H9 (cell line): ENCODE data around the gene IL1RAPL2. TPM values are rescaled to one million over a fixed set of nuclear protein-coding genes. Genes with fewer than 3 reads are reported as not detected.

Experiments used
- DNase-seq: peaks from one replicate; pipeline ENCODE4 v3.0.0-alpha.2; 2017
- H2AFZ ChIP-seq: one replicate; pipeline ENCODE4 v1.6.1; 2013; ENCODE audit warnings: mild to moderate bottlenecking, low read length, control low read depth, moderate library complexity
- H2AK5ac ChIP-seq: 2 replicates; pipeline ENCODE4 v1.6.1; 2013; ENCODE audit warnings: low read length, control low read depth, mixed read lengths; ENCODE audit not compliant: insufficient read length
- H2BK120ac ChIP-seq: one replicate; pipeline ENCODE4 v1.6.1; 2013; ENCODE audit warnings: low read depth, mild to moderate bottlenecking, low read length, control low read depth, inconsistent platforms; ENCODE audit not compliant: poor library complexity, severe bottlenecking
- H2BK12ac ChIP-seq: 2 replicates; pipeline ENCODE4 v1.6.1; 2013; ENCODE audit warnings: low read length, control low read depth, mixed read lengths, low read depth; ENCODE audit not compliant: insufficient read length
- H2BK15ac ChIP-seq: 2 replicates; pipeline ENCODE4 v1.6.1; 2013; ENCODE audit warnings: low read depth, low read length, control low read depth
- H2BK20ac ChIP-seq: one replicate; pipeline ENCODE4 v1.6.1; 2013; ENCODE audit warnings: low read depth, mild to moderate bottlenecking, low read length, control low read depth, inconsistent platforms; ENCODE audit not compliant: poor library complexity, severe bottlenecking
- H2BK5ac ChIP-seq: 2 replicates; pipeline ENCODE4 v1.6.1; 2013; ENCODE audit warnings: low read length, control low read depth, mixed read lengths; ENCODE audit not compliant: insufficient read length
- H3K14ac ChIP-seq: 2 replicates; pipeline ENCODE4 v1.6.1; 2013; ENCODE audit warnings: low read length, control low read depth; ENCODE audit not compliant: insufficient read depth
- H3K18ac ChIP-seq: 2 replicates; pipeline ENCODE4 v1.6.1; 2013; ENCODE audit warnings: low read depth, mild to moderate bottlenecking, mixed read lengths, low read length, control low read depth; ENCODE audit not compliant: insufficient read length
- H3K23ac ChIP-seq: 2 replicates; pipeline ENCODE4 v1.6.1; 2013; ENCODE audit warnings: low read length, control low read depth, mixed read lengths, low read depth; ENCODE audit not compliant: insufficient read length
- H3K23me2 ChIP-seq: 2 replicates; pipeline ENCODE4 v1.6.1; 2013; ENCODE audit warnings: low read depth, mild to moderate bottlenecking, mixed read lengths, low read length, control low read depth; ENCODE audit not compliant: insufficient read length, poor library complexity, severe bottlenecking
- H3K27ac ChIP-seq: 2 replicates; pipeline ENCODE4 v1.5.1; 2013; ENCODE audit warnings: low read length, control low read depth, mixed read lengths, low read depth; ENCODE audit not compliant: insufficient read length
- H3K27me3 ChIP-seq: 2 replicates; pipeline ENCODE4 v1.6.1; 2013; ENCODE audit warnings: low read length, control low read depth, inconsistent platforms; ENCODE audit not compliant: insufficient read depth
- H3K4ac ChIP-seq: 2 replicates; pipeline ENCODE4 v1.6.1; 2013; ENCODE audit warnings: low read depth, mild to moderate bottlenecking, control low read depth, inconsistent platforms, low read length, moderate library complexity
- H3K4me1 ChIP-seq: 2 replicates; pipeline ENCODE4 v1.6.1; 2013; ENCODE audit warnings: low read length, control low read depth, inconsistent platforms; ENCODE audit not compliant: insufficient read depth
- H3K4me2 ChIP-seq: 2 replicates; pipeline ENCODE4 v1.6.1; 2013; ENCODE audit warnings: low read length, control low read depth, mixed read lengths; ENCODE audit not compliant: insufficient read length, insufficient read depth
- H3K56ac ChIP-seq: 2 replicates; pipeline ENCODE4 v1.6.1; 2013; ENCODE audit warnings: low read depth, mild to moderate bottlenecking, mixed read lengths, low read length, control low read depth; ENCODE audit not compliant: insufficient read length
- H3K79me1 ChIP-seq: 2 replicates; pipeline ENCODE4 v1.6.1; 2013; ENCODE audit warnings: low read depth, mild to moderate bottlenecking, moderate library complexity, low read length, control low read depth, inconsistent platforms; ENCODE audit not compliant: insufficient read depth, poor library complexity, severe bottlenecking
- H3K79me2 ChIP-seq: 2 replicates; pipeline ENCODE4 v1.6.1; 2013; ENCODE audit warnings: low read length, control low read depth, inconsistent platforms; ENCODE audit not compliant: insufficient read depth
- H3K9ac ChIP-seq: 2 replicates; pipeline ENCODE4 v1.6.1; 2013; ENCODE audit warnings: low read length, control low read depth, mixed read lengths; ENCODE audit not compliant: insufficient read length; ENCODE audit errors: extremely low read depth
- H3K9me3 ChIP-seq: one replicate; pipeline ENCODE4 v1.6.1; 2013; ENCODE audit warnings: low read depth, low read length, inconsistent platforms; ENCODE audit not compliant: control insufficient read depth
- H3T11ph ChIP-seq: one replicate; pipeline ENCODE4 v1.6.1; 2013; ENCODE audit warnings: mild to moderate bottlenecking, low read length, control low read depth, inconsistent platforms
- H4K20me1 ChIP-seq: one replicate; pipeline ENCODE4 v1.6.1; 2013; ENCODE audit not compliant: control insufficient read depth, insufficient read length, insufficient read depth
- H4K5ac ChIP-seq: 2 replicates; pipeline ENCODE4 v1.6.1; 2013; ENCODE audit warnings: low read depth, mild to moderate bottlenecking, mixed read lengths, low read length, control low read depth; ENCODE audit not compliant: insufficient read length
- H4K8ac ChIP-seq: replicated peaks from 2 replicates; pipeline ENCODE4 v1.6.1; 2013; ENCODE audit warnings: low read length, control low read depth, mixed read lengths, low read depth; ENCODE audit not compliant: insufficient read length
- H4K91ac ChIP-seq: 2 replicates; pipeline ENCODE4 v1.6.1; 2013; ENCODE audit warnings: low read depth, mild to moderate bottlenecking, moderate library complexity, mixed read lengths, low read length, control low read depth; ENCODE audit not compliant: insufficient read length
- H3K27ac Mint-ChIP-seq, 3 experiments: 2 replicates in 2 of 3; 3 replicates in 1 of 3; pipeline ENCODE4 v1.8.0; 2020 to 2021; ENCODE audit warnings: mixed read lengths in 3 of 3, mild to moderate bottlenecking in 1 of 3, moderate library complexity in 1 of 3
- H3K27me3 Mint-ChIP-seq: 2 replicates; pipeline ENCODE4 v1.8.0; 2021; ENCODE audit warnings: low read depth, mild to moderate bottlenecking, moderate library complexity, mixed read lengths
- H3K36me3 Mint-ChIP-seq, 3 experiments: 2 replicates in 2 of 3; 3 replicates in 1 of 3; pipeline ENCODE4 v1.8.0; 2020 to 2021; ENCODE audit warnings: low read depth in 3 of 3, mixed read lengths in 3 of 3; ENCODE audit not compliant: insufficient read depth in 1 of 3
- H3K4me1 Mint-ChIP-seq, 2 experiments: 2 replicates each; pipeline ENCODE4 v1.8.0; 2020; ENCODE audit warnings: mixed read lengths in 2 of 2
- H3K4me3 Mint-ChIP-seq, 2 experiments: 2 replicates in 1 of 2; 3 replicates in 1 of 2; pipeline ENCODE4 v1.8.0; 2020 to 2021; ENCODE audit warnings: mild to moderate bottlenecking in 2 of 2, mixed read lengths in 2 of 2, moderate library complexity in 1 of 2
- H3K9me3 Mint-ChIP-seq, 2 experiments: 2 replicates in 1 of 2; 3 replicates in 1 of 2; pipeline ENCODE4 v1.8.0; 2020; ENCODE audit warnings: mild to moderate bottlenecking in 2 of 2, mixed read lengths in 2 of 2, moderate library complexity in 1 of 2
- CTCF ChIP-seq: fragments of 200-600 bp; sonication (generic); conservative IDR thresholded peaks from 3 replicates; pipeline ENCODE4 v1.8.0; 2021; ENCODE audit warnings: antibody characterized with exemption, mild to moderate bottlenecking
- WGBS: extraction: QIAGEN DNeasy Blood & Tissue Kit; methylation state at CpG from one replicate; pipeline ENCODE4 v1.1.7; 2013; ENCODE audit warnings: missing lambda C conversion rate, low lambda C conversion rate, mixed read lengths; ENCODE audit not compliant: insufficient read length; ENCODE audit errors: extremely low coverage; 5-methylcytosine and 5-hydroxymethylcytosine counted together
- total RNA-seq: library from RNA; stranded (reverse); gene quantifications from 2 replicates; pipeline ENCODE4 v1.2.1, GENCODE V29; 2021

The IL1RAPL2 gene
- total RNA-seq, 1 experiment from 2014 or later = not detected

- H3K4me2 ChIP-seq = no peak overlapping the region
- no peak for TF ChIP-seq CTCF
- no peak overlapping the region for H3K56ac ChIP-seq
- no peak overlapping the region for H4K8ac ChIP-seq
- H2BK120ac ChIP-seq = no peak overlapping the region
- no peak overlapping the region for H3K23ac ChIP-seq
- no peak overlapping the region for H3K18ac ChIP-seq
- no peaks in the 10 kb centered on the region for H3K4me1 ChIP-seq
- no peak overlapping the region for H4K5ac ChIP-seq
- H2AFZ ChIP-seq = no peak overlapping the region
- WGBS = no CpG with 5 or more reads among the region's 1 CpG
- H2BK20ac ChIP-seq = no peak overlapping the region
- no peak overlapping the region for H4K91ac ChIP-seq
- no peaks in the 10 kb centered on the region for H3K79me1 ChIP-seq
- H3K9me3 Mint-ChIP-seq = peaks cover 0 to 36% of the 10 kb centered on the region in 2 experiments; a peak in 2 of 5 replicates
- no peak overlapping the region for H3K4me3 Mint-ChIP-seq
- no peak overlapping the region for H2AK5ac ChIP-seq
- no peaks in the 10 kb centered on the region for H3K27me3 Mint-ChIP-seq
- H3K27ac ChIP-seq = no peak overlapping the region
- no peak overlapping the region for H3K4ac ChIP-seq
- no peak overlapping the region for H2BK15ac ChIP-seq
- no peak overlapping the region for H3T11ph ChIP-seq
- H3K27me3 ChIP-seq = no peaks in the 10 kb centered on the region
- no peak for DNase-seq
- H3K36me3 Mint-ChIP-seq = peaks cover 0 to 2% (median 0%) of the 10 kb centered on the region in 3 experiments; a peak in 3 of 7 replicates
- H4K20me1 ChIP-seq = no peaks in the 10 kb centered on the region
- H3K14ac ChIP-seq = no peak overlapping the region
- H3K79me2 ChIP-seq = no peaks in the 10 kb centered on the region
- no peak overlapping the region for H3K27ac Mint-ChIP-seq
- H3K9ac ChIP-seq = no peak overlapping the region
- H3K9me3 ChIP-seq = peaks cover 7% of the 10 kb centered on the region
- no peaks in the 10 kb centered on the region; a peak in 1 of 4 replicates for H3K4me1 Mint-ChIP-seq
- no peak overlapping the region for H2BK12ac ChIP-seq
- H2BK5ac ChIP-seq = no peak overlapping the region
- no peaks in the 10 kb centered on the region for H3K23me2 ChIP-seq
Observed at GRCh38 chrX:105263801-105264200, 697.8 kb downstream of the IL1RAPL2 start.
